22Rv1 (cell line): ENCODE data around the gene MLLT10.

Source experiments
- CTCF ChIP-seq: fragments of 450-650 bp; IDR thresholded peaks from 2 replicates; pipeline ENCODE4 v1.5.1; 2017; ENCODE audit warnings: mild to moderate bottlenecking
- ZFX ChIP-seq: fragments of 450-650 bp; IDR thresholded peaks from 2 replicates; pipeline ENCODE4 v1.6.1; 2017; ENCODE audit warnings: antibody characterized with exemption, borderline replicate concordance

GRCh38 chr10:21747809-21748208 lies 213.8 kb downstream of the MLLT10 start:
- no peak for TF ChIP-seq CTCF
- TF ChIP-seq ZFX = no peak
